Transverse colon (tissue), 4 donors: Measurements from ENCODE around the gene CDC20B. TPM values are rescaled to one million over a fixed set of nuclear protein-coding genes. Genes with fewer than 3 reads are reported as not detected.

Experiments used
- DNase-seq: peaks from one replicate; pipeline ENCODE4 v3.0.0-alpha.2; 2019
- H3K27ac ChIP-seq, 4 donors: fragments of 200-600 bp; sonication (generic); 2 replicates each; pipeline ENCODE4 v1.5.1; 2016 to 2018; ENCODE audit warnings: inconsistent platforms in 4 of 4
- H3K27me3 ChIP-seq: fragments of 200-600 bp; sonication (generic); 2 replicates; pipeline ENCODE4 v1.5.1; 2017; ENCODE audit warnings: inconsistent platforms
- H3K36me3 ChIP-seq, 4 donors: fragments of 200-600 bp; sonication (generic); 2 replicates each; pipeline ENCODE4 v1.5.1; 2017 to 2019; ENCODE audit warnings: inconsistent platforms in 4 of 4
- H3K4me1 ChIP-seq, 4 donors: fragments of 200-600 bp; sonication (generic); 2 replicates each; pipeline ENCODE4 v1.5.1; 2017 to 2020; ENCODE audit warnings: inconsistent platforms in 4 of 4
- H3K4me3 ChIP-seq, 4 donors: fragments of 200-600 bp; sonication (generic); 1 replicate in 1 of 4; 2 replicates in 3 of 4; pipeline versions ENCODE4 v1.5.1 to v1.6.1; 2017 to 2019; ENCODE audit warnings: inconsistent platforms in 4 of 4
- H3K9me3 ChIP-seq, 2 donors: fragments of 200-600 bp; sonication (generic); 2 replicates each; pipeline ENCODE4 v1.5.1; 2017 to 2019; ENCODE audit warnings: inconsistent platforms in 2 of 2
- EP300 ChIP-seq: sonication (generic); formaldehyde crosslinking; IDR thresholded peaks from one replicate; pipeline ENCODE4 v1.6.1; 2017; ENCODE audit warnings: antibody characterized with exemption, low read depth
- POLR2A ChIP-seq: fragments of 450-650 bp; IDR thresholded peaks from one replicate; pipeline ENCODE4 v1.6.1; 2016; ENCODE audit warnings: antibody characterized with exemption, mild to moderate bottlenecking, moderate library complexity
- POLR2AphosphoS5 ChIP-seq, 3 donors: sonication (generic); formaldehyde crosslinking; IDR thresholded peaks; one replicate each; pipeline ENCODE4 v1.6.1; 2016; ENCODE audit warnings: antibody characterized with exemption in 3 of 3
- WGBS, 2 donors: methylation state at CpG; one replicate each; pipeline ENCODE4 v1.1.5; 2018; ENCODE audit warnings: low coverage in 1 of 2; 5-methylcytosine and 5-hydroxymethylcytosine counted together
- in situ Hi-C, 4 donors: fragments of 200-750 bp; cut with MboI; loops; one replicate each; pipeline versions ENCODE4 v1.15.0 to v1.15.1; 2017; ENCODE audit warnings: low sequenced_read_pairs in 3 of 4, low pct_ligation_motif_present in 1 of 4, low pct_unique_long_range_greater_than_20kb in 1 of 4
- intact Hi-C: fragments of 100-400 bp; cut with DNase I; formaldehyde crosslinking; loops from one replicate; pipeline ENCODE4 v1.15.1; 2023; ENCODE audit warnings: low total_unique reads
- total RNA-seq, 4 donors: library from RNA; depleted of rRNA; stranded (reverse); fragments of >200 nt; gene quantifications; one replicate each; pipeline ENCODE4 v1.1.0, GENCODE V29; 2016
- TF ChIP-seq, protein P1 (sequence below), 5 experiments: fragments of 200-600 bp in 3 of 5; fragments of 450-650 bp in 2 of 5; sonication (generic) in 3 of 5; IDR thresholded peaks; 1 replicate in 2 of 5; 2 replicates in 3 of 5; pipeline ENCODE4 v1.5.1; 2016 to 2017; ENCODE audit warnings: antibody characterized with exemption in 5 of 5, inconsistent platforms in 3 of 5, mild to moderate bottlenecking in 2 of 5, moderate library complexity in 1 of 5

CDC20B gene, protein sequence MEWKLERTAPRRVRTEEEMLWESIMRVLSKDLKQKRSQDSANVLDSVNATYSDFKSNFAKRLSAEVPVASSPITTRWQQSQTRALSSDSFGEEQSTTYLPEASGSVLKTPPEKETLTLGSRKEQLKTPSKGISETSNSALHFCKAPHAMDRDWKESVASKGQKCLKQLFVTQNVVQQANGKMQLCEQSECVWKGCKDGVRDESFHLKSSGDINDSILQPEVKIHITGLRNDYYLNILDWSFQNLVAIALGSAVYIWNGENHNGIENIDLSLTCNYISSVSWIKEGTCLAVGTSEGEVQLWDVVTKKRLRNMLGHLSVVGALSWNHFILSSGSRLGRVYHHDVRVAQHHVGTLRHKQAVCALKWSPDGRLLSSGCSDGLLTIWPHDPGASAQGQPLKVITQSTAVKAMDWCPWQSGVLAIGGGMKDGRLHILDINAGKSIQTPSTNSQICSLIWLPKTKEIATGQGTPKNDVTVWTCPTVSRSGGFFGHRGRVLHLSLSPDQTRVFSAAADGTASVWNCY
- not detected for total RNA-seq

DNA sequence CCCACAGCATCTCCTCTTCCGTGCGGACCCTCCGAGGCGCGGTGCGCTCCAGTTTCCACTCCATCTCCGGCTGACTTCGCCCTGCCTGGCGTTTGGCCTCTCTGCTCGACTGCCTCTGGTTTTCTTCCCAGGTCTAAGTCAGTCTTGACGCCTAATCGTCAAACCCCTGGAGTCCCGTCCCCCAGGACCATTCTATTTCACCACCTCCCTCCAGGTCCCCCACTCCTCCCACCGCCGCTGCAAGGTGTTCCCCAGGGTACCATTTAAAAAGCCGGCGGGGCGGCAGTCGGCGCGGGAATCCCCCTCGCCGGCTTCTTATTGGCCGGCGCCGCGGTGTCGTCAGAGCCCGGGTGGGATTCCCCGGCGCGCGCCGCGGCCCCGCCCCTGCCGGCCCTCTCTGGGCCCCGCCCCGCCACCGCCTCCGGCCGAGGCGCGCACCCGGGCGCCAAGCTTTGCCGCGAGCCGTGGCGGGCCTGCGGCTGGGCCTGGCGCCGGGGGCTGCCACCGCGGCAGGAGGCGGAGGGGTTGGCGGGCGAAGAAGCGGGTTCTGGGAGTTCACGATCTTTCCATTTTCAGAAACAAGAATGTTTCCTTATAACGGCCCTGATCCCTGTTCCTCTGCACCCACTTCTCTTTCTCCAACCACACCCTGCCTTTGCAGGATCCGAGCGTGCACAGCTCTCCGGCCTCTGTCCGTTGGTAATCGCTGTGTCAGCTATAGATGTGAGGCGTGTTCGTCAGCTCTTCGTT is at the start of gene CDC20B:
CDC20B (minus strand) TSS at position 241 of the 750 bp plus-strand sequence; CDS start at position 64, 177 bp downstream.
- H3K27me3 ChIP-seq = peaks cover 79% of the 10 kb centered on the region
- H3K9me3 ChIP-seq = no peaks in the 10 kb centered on the region
- peaks cover 9 to 32% (median 28%) of the 10 kb centered on the region in 4 donors for H3K4me1 ChIP-seq
- peak within 1 kb of the TSS in 2 of 4 donors; percentile 31 to 43 for H3K27ac ChIP-seq
- H3K36me3 ChIP-seq = no peaks in the 10 kb centered on the region
- in situ Hi-C loops = loop anchor here (10.0 to 25.0 kb wide), 4 partner anchors 52 to 661 kb away; partner anchors contain the start of genes SNX18 (in 3 of the 4), CCNO (in 2 of the 4), MCIDAS (in 1 of the 4) and SLC38A9 (in 1 of the 4)
- no peak for TF ChIP-seq POLR2A
- TF ChIP-seq, protein P1, sequence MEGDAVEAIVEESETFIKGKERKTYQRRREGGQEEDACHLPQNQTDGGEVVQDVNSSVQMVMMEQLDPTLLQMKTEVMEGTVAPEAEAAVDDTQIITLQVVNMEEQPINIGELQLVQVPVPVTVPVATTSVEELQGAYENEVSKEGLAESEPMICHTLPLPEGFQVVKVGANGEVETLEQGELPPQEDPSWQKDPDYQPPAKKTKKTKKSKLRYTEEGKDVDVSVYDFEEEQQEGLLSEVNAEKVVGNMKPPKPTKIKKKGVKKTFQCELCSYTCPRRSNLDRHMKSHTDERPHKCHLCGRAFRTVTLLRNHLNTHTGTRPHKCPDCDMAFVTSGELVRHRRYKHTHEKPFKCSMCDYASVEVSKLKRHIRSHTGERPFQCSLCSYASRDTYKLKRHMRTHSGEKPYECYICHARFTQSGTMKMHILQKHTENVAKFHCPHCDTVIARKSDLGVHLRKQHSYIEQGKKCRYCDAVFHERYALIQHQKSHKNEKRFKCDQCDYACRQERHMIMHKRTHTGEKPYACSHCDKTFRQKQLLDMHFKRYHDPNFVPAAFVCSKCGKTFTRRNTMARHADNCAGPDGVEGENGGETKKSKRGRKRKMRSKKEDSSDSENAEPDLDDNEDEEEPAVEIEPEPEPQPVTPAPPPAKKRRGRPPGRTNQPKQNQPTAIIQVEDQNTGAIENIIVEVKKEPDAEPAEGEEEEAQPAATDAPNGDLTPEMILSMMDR (IDR thresholded peaks at IDR 0.05) = no peak
- no peak for TF ChIP-seq EP300
- TF ChIP-seq POLR2AphosphoS5 (IDR thresholded peaks at IDR 0.05) = no peak
- peak within 1 kb of the TSS; percentile 20 to 56 (median 38) for H3K4me3 ChIP-seq
- DNase-seq = peak; percentile 81
- intact Hi-C loops = loop anchor here (10.0 kb wide), 2 partner anchors 52 to 522 kb away; partner anchors contain the start of gene MCIDAS
- WGBS, 2 donors = 1% methylated on average over 55 of the region's 69 CpGs; no CpG with 5 or more reads in 1 of the 2 donors

DNA sequence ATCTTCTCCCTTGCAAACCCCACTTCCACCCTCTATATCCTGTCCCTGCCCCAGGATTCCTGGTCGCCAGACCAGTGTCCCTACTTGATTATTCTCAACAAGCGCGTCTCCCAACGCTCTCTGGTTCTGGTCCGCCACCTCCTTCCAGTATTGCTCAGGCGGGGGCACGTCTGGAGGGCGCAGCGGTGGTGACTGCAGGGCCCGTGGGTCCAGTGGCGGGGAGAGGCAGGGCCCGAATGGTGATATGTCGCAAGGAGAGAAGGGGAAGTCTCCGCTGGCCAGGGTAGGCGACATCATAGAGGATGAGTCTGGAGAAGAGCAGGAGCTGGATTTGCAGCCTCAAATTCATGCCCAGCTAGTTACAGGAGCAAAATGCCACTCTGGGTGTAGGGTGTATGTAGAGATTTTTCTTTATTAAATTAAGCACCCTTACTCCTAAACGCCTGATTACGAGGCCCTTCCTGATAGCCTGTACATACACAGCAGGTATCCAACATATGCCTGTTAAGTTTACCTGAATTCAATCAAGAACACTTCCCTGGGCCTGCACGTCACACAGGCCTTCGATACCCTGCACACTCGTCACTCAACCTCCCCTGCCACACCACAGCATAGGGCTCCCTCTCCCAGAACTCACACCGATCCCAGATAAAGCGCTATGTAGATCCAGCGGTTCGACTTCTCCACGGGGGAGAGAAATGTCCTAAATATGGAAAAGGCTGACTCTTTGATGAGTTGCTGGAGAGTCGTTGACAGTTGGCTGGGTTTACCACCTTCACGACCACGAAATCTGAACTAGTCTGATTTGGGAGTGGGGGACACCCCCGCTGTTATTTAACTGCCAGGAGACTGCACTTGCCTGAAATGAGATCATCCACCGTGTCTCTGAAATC is 49.4 kb upstream of the CDC20B start:
- DNase-seq = no peak

DNA sequence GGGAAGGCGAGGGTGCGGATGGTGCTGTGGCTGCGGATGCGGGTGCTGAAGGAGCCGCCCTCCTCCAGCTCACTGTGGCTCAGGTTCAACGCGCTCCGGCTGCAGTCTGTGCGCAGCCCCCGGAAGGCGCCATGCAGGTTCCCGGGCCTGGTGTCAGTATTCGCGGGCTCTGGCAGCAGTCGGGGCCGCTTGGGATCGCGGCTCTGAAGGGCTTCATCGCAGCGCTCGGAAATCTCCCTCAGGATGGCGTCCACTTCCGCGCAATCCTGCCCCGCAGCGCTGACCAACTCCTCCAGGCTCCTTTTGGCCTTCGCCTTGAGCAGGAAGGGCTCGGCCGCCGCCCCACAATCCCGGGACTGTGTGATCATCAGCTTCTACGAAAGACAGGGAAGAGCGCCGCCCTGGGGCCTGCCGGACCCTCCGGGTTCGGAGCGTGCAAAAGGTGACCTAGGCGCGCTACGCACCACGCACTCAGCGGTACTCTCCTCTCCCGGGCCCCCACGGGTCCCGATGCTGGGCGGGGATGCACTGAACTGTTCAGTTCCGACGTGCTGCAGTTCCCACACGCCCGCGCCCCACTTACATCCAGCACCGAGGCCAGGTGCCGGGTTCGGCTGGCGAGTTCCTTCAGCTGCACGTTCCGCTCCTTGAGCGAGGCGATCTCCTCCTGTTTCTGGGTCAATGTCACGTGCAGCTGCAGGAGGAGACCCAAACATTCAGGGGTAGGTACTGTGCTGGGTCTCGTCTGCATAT is 47.6 kb upstream of the CDC20B start:
- Histone ChIP-seq H3K9me3 (no peaks in the 10 kb centered on the region), H3K27ac (no peak overlapping the region), H3K4me3 (peak overlapping the region in 3 of 4 donors; percentile 23 to 40 (median 29)), H3K4me1 (peaks cover 7 to 23% (median 17%) of the 10 kb centered on the region in 4 donors), H3K27me3 (peaks cover 77% of the 10 kb centered on the region), H3K36me3 (no peaks in the 10 kb centered on the region)
- DNase-seq = peak; percentile 65
- intact Hi-C loops = loop anchor here (10.0 kb wide), 1 partner anchor 46 kb away; the partner anchor contains the start of gene CDC20B
- in situ Hi-C loops = loop anchor here in 1 of 4 donors (10.0 kb wide), 1 partner anchor 46 kb away; the partner anchor contains the start of gene CDC20B
- 5% methylated on average over 59 of the region's 62 CpGs; no CpG with 5 or more reads in 1 of the 2 donors for WGBS, 2 donors
- no peak for TF ChIP-seq POLR2AphosphoS5 (IDR thresholded peaks at IDR 0.05)
- TF ChIP-seq, protein P1 (IDR thresholded peaks at IDR 0.05) = no peak
- no peak for TF ChIP-seq EP300
- TF ChIP-seq POLR2A = no peak

More for the DNA sequence above, 49.4 kb upstream of the CDC20B start:
- H3K4me3 ChIP-seq = no peak overlapping the region
- WGBS, 2 donors = 45 to 60% methylated on average over 4 to 30 of the region's 30 CpGs
- intact Hi-C loops = loop anchor here (10.0 kb wide), 1 partner anchor 48 kb away; the partner anchor contains the start of gene CDC20B
- H3K27ac ChIP-seq = no peak overlapping the region
- in situ Hi-C loops = loop anchor here in 1 of 4 donors (10.0 kb wide), 1 partner anchor 48 kb away; the partner anchor contains the start of gene CDC20B
- TF ChIP-seq EP300 = no peak
- TF ChIP-seq, protein P1 (IDR thresholded peaks at IDR 0.05) = no peak
- TF ChIP-seq POLR2AphosphoS5 (IDR thresholded peaks at IDR 0.05) = no peak
- no peak for TF ChIP-seq POLR2A
- peaks cover 7 to 33% (median 28%) of the 10 kb centered on the region in 4 donors for H3K4me1 ChIP-seq
- H3K9me3 ChIP-seq = no peaks in the 10 kb centered on the region
- H3K27me3 ChIP-seq = peaks cover 94% of the 10 kb centered on the region
- no peaks in the 10 kb centered on the region for H3K36me3 ChIP-seq
